Inflammatory macrophage treated with lipopolysaccharide for 4 hours (primary cell): Measurements from ENCODE around the gene NAT16.
"Not testable (repeated sequence)": the region's sequence is repeated elsewhere in the genome, so short reads cannot be mapped to it uniquely, and the experiment has no call there.

Source experiments
- DNase-seq: peaks from one replicate; pipeline ENCODE4 v3.0.0-alpha.2; 2020

The NAT16 gene

DNA sequence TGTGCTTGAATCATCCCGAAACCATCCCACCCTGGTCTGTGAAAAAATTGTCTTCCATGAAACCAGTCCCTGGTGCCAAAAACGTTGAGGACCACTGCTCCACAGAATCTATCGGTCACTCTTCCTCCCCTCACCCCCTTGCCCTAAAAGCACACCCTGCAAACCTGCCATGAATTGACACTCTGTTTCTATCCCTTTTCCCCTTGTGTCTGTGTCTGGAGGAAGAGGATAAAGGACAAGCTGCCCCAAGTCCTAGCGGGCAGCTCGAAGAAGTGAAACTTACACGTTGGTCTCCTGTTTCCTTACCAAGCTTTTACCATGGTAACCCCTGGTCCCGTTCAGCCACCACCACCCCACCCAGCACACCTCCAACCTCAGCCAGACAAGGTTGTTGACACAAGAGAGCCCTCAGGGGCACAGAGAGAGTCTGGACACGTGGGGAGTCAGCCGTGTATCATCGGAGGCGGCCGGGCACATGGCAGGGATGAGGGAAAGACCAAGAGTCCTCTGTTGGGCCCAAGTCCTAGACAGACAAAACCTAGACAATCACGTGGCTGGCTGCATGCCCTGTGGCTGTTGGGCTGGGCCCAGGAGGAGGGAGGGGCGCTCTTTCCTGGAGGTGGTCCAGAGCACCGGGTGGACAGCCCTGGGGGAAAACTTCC, 54.0 kb downstream of the NAT16 start:
- DNase-seq = peak; percentile 35

DNA sequence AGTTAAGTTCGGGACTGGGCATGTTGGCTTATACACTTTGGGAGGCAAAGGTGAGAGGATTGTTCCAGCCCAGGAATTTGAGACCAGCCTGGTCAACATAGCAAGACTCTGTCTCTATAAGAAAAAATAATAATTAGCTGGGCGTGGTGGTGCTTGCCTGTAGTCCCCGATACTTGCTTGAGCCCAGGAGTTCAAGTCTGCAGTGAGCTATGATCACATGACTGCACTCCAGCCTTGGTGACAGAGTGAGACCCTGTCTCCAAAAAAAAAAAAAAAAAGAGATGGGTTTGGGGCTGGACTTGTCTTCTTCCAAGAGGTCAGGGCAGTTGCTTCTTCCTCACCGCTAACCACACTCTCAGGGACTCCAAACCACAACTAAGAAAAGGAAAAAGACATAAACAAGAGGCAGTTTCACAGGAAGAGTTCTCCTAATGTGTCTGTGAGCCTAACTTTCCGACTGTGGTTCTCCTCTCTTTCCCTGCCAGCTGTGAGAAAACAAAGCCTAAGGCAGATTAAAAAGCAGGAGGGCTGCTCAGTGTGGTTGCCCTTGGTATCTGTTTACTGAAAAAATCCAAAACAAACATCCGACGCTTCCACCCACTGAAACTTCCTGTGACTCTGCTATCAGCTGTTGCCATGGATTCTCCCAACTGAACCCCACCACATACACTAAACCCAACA, 55.6 kb downstream of the NAT16 start:
- DNase-seq = peak; percentile 37

DNA sequence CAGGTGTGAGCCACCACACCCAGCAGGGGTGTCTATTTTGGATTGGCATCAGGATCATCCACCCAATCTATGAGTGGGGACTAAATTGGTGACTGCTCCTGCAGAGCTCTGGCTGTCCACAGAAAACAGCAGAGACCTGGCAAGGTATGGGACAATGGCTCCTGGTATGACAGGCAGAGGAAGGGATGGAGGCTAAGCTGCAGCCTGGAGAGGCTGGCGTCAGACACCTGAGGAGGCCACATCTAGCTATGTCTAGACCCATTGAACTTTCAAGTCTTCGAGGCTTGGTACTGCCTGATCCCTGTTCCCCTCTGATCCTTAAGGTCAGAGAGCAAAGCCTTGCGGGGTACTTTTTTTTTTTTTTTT, 56.4 kb downstream of the NAT16 start:
- no peak for DNase-seq

DNA sequence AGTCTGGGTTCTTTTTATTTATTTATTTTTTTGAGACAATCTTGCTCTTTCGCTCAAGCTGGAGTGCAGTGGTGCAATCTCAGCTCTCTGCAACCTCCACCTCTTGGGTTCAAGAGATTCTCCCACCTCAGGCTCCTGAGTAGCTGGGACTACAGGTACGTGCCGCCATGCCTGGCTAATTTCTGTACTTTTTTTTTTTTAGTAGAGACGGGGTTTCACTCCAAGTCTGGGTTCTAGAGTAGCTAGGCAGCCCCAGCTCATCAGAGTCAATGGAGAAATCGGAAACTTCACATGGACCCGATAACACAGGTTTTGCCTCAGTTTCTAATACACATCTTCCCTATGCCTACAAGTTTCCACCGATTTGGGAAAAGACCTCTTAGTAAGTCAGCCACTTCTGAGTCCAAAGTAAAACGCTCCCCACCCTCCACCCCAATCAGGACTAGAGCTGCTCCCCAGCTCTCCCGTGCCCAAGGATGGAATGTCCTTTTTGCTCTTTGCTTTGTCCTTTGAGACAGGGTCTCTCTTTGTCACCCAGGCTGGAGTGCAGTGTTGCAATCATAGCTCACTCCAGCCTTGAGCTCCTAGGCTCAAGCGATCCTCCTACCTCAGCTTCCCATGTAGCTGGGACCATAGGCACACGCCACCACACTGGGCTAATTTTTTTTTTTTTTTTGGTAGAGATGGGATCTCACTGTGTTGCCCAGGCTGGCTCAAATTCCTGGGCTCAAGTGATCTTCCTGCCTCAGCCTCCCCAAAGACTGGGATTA, 57.0 kb downstream of the NAT16 start:
- no peak for DNase-seq

- DNase-seq = peak; percentile 81
Observed at GRCh38 chr7:101121991-101122932, 57.8 kb downstream of the NAT16 start.

DNA sequence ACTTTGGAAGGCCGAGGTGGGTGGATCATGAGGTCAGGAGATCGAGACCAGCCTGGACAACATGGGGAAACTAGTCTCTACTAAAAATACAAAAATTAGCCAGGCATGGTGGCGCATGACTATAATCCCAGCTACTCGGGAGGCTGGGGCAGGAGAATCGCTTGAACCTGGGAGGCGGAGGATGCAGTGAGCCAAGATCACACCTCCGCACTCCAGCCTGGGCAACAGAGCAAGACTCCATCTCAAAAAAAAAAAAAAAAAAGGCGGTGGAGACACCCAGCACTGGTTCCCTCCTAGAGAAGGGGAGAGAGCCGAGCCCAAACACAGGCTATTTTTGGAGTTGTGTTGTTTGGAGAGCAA, 58.5 kb downstream of the NAT16 start:
- not testable (repeated sequence) for DNase-seq
